H9 (cell line): Measurements from ENCODE around the gene OTOS. TPM values are rescaled to one million over a fixed set of nuclear protein-coding genes. Genes with fewer than 3 reads are reported as not detected.

Experiments
- DNase-seq: peaks from one replicate; pipeline ENCODE4 v3.0.0-alpha.2; 2017
- H2AFZ ChIP-seq: one replicate; pipeline ENCODE4 v1.6.1; 2013; ENCODE audit warnings: mild to moderate bottlenecking, low read length, control low read depth, moderate library complexity
- H2AK5ac ChIP-seq: 2 replicates; pipeline ENCODE4 v1.6.1; 2013; ENCODE audit warnings: low read length, control low read depth, mixed read lengths; ENCODE audit not compliant: insufficient read length
- H2BK120ac ChIP-seq: one replicate; pipeline ENCODE4 v1.6.1; 2013; ENCODE audit warnings: low read depth, mild to moderate bottlenecking, low read length, control low read depth, inconsistent platforms; ENCODE audit not compliant: poor library complexity, severe bottlenecking
- H2BK12ac ChIP-seq: 2 replicates; pipeline ENCODE4 v1.6.1; 2013; ENCODE audit warnings: low read length, control low read depth, mixed read lengths, low read depth; ENCODE audit not compliant: insufficient read length
- H2BK15ac ChIP-seq: 2 replicates; pipeline ENCODE4 v1.6.1; 2013; ENCODE audit warnings: low read depth, low read length, control low read depth
- H2BK20ac ChIP-seq: one replicate; pipeline ENCODE4 v1.6.1; 2013; ENCODE audit warnings: low read depth, mild to moderate bottlenecking, low read length, control low read depth, inconsistent platforms; ENCODE audit not compliant: poor library complexity, severe bottlenecking
- H2BK5ac ChIP-seq: 2 replicates; pipeline ENCODE4 v1.6.1; 2013; ENCODE audit warnings: low read length, control low read depth, mixed read lengths; ENCODE audit not compliant: insufficient read length
- H3K14ac ChIP-seq: 2 replicates; pipeline ENCODE4 v1.6.1; 2013; ENCODE audit warnings: low read length, control low read depth; ENCODE audit not compliant: insufficient read depth
- H3K18ac ChIP-seq: 2 replicates; pipeline ENCODE4 v1.6.1; 2013; ENCODE audit warnings: low read depth, mild to moderate bottlenecking, mixed read lengths, low read length, control low read depth; ENCODE audit not compliant: insufficient read length
- H3K23ac ChIP-seq: 2 replicates; pipeline ENCODE4 v1.6.1; 2013; ENCODE audit warnings: low read length, control low read depth, mixed read lengths, low read depth; ENCODE audit not compliant: insufficient read length
- H3K23me2 ChIP-seq: 2 replicates; pipeline ENCODE4 v1.6.1; 2013; ENCODE audit warnings: low read depth, mild to moderate bottlenecking, mixed read lengths, low read length, control low read depth; ENCODE audit not compliant: insufficient read length, poor library complexity, severe bottlenecking
- H3K27ac ChIP-seq: 2 replicates; pipeline ENCODE4 v1.5.1; 2013; ENCODE audit warnings: low read length, control low read depth, mixed read lengths, low read depth; ENCODE audit not compliant: insufficient read length
- H3K27me3 ChIP-seq: 2 replicates; pipeline ENCODE4 v1.6.1; 2013; ENCODE audit warnings: low read length, control low read depth, inconsistent platforms; ENCODE audit not compliant: insufficient read depth
- H3K4ac ChIP-seq: 2 replicates; pipeline ENCODE4 v1.6.1; 2013; ENCODE audit warnings: low read depth, mild to moderate bottlenecking, control low read depth, inconsistent platforms, low read length, moderate library complexity
- H3K4me1 ChIP-seq: 2 replicates; pipeline ENCODE4 v1.6.1; 2013; ENCODE audit warnings: low read length, control low read depth, inconsistent platforms; ENCODE audit not compliant: insufficient read depth
- H3K4me2 ChIP-seq: 2 replicates; pipeline ENCODE4 v1.6.1; 2013; ENCODE audit warnings: low read length, control low read depth, mixed read lengths; ENCODE audit not compliant: insufficient read length, insufficient read depth
- H3K56ac ChIP-seq: 2 replicates; pipeline ENCODE4 v1.6.1; 2013; ENCODE audit warnings: low read depth, mild to moderate bottlenecking, mixed read lengths, low read length, control low read depth; ENCODE audit not compliant: insufficient read length
- H3K79me1 ChIP-seq: 2 replicates; pipeline ENCODE4 v1.6.1; 2013; ENCODE audit warnings: low read depth, mild to moderate bottlenecking, moderate library complexity, low read length, control low read depth, inconsistent platforms; ENCODE audit not compliant: insufficient read depth, poor library complexity, severe bottlenecking
- H3K79me2 ChIP-seq: 2 replicates; pipeline ENCODE4 v1.6.1; 2013; ENCODE audit warnings: low read length, control low read depth, inconsistent platforms; ENCODE audit not compliant: insufficient read depth
- H3K9ac ChIP-seq: 2 replicates; pipeline ENCODE4 v1.6.1; 2013; ENCODE audit warnings: low read length, control low read depth, mixed read lengths; ENCODE audit not compliant: insufficient read length; ENCODE audit errors: extremely low read depth
- H3K9me3 ChIP-seq: one replicate; pipeline ENCODE4 v1.6.1; 2013; ENCODE audit warnings: low read depth, low read length, inconsistent platforms; ENCODE audit not compliant: control insufficient read depth
- H3T11ph ChIP-seq: one replicate; pipeline ENCODE4 v1.6.1; 2013; ENCODE audit warnings: mild to moderate bottlenecking, low read length, control low read depth, inconsistent platforms
- H4K20me1 ChIP-seq: one replicate; pipeline ENCODE4 v1.6.1; 2013; ENCODE audit not compliant: control insufficient read depth, insufficient read length, insufficient read depth
- H4K5ac ChIP-seq: 2 replicates; pipeline ENCODE4 v1.6.1; 2013; ENCODE audit warnings: low read depth, mild to moderate bottlenecking, mixed read lengths, low read length, control low read depth; ENCODE audit not compliant: insufficient read length
- H4K8ac ChIP-seq: replicated peaks from 2 replicates; pipeline ENCODE4 v1.6.1; 2013; ENCODE audit warnings: low read length, control low read depth, mixed read lengths, low read depth; ENCODE audit not compliant: insufficient read length
- H4K91ac ChIP-seq: 2 replicates; pipeline ENCODE4 v1.6.1; 2013; ENCODE audit warnings: low read depth, mild to moderate bottlenecking, moderate library complexity, mixed read lengths, low read length, control low read depth; ENCODE audit not compliant: insufficient read length
- H3K27ac Mint-ChIP-seq, 3 experiments: 2 replicates in 2 of 3; 3 replicates in 1 of 3; pipeline ENCODE4 v1.8.0; 2020 to 2021; ENCODE audit warnings: mixed read lengths in 3 of 3, mild to moderate bottlenecking in 1 of 3, moderate library complexity in 1 of 3
- H3K27me3 Mint-ChIP-seq: 2 replicates; pipeline ENCODE4 v1.8.0; 2021; ENCODE audit warnings: low read depth, mild to moderate bottlenecking, moderate library complexity, mixed read lengths
- H3K36me3 Mint-ChIP-seq, 3 experiments: 2 replicates in 2 of 3; 3 replicates in 1 of 3; pipeline ENCODE4 v1.8.0; 2020 to 2021; ENCODE audit warnings: low read depth in 3 of 3, mixed read lengths in 3 of 3; ENCODE audit not compliant: insufficient read depth in 1 of 3
- H3K4me1 Mint-ChIP-seq, 2 experiments: 2 replicates each; pipeline ENCODE4 v1.8.0; 2020; ENCODE audit warnings: mixed read lengths in 2 of 2
- H3K4me3 Mint-ChIP-seq, 2 experiments: 2 replicates in 1 of 2; 3 replicates in 1 of 2; pipeline ENCODE4 v1.8.0; 2020 to 2021; ENCODE audit warnings: mild to moderate bottlenecking in 2 of 2, mixed read lengths in 2 of 2, moderate library complexity in 1 of 2
- H3K9me3 Mint-ChIP-seq, 2 experiments: 2 replicates in 1 of 2; 3 replicates in 1 of 2; pipeline ENCODE4 v1.8.0; 2020; ENCODE audit warnings: mild to moderate bottlenecking in 2 of 2, mixed read lengths in 2 of 2, moderate library complexity in 1 of 2
- WGBS: extraction: QIAGEN DNeasy Blood & Tissue Kit; methylation state at CpG from one replicate; pipeline ENCODE4 v1.1.7; 2013; ENCODE audit warnings: missing lambda C conversion rate, low lambda C conversion rate, mixed read lengths; ENCODE audit not compliant: insufficient read length; ENCODE audit errors: extremely low coverage; 5-methylcytosine and 5-hydroxymethylcytosine counted together
- total RNA-seq: library from RNA; stranded (reverse); gene quantifications from 2 replicates; pipeline ENCODE4 v1.2.1, GENCODE V29; 2021
- TF ChIP-seq, protein P1 (sequence below): fragments of 200-600 bp; sonication (generic); conservative IDR thresholded peaks from 3 replicates; pipeline ENCODE4 v1.8.0; 2021; ENCODE audit warnings: antibody characterized with exemption, mild to moderate bottlenecking

The OTOS gene
- total RNA-seq, 1 experiment from 2014 or later: not detected

- Histone ChIP-seq H3K14ac (no peak overlapping the region; the same call in 1 of the 2 replicates), H3K23ac (no peak overlapping the region), H4K91ac (no peak overlapping the region), H2AFZ (no peak overlapping the region), H3K9me3 (no peaks in the 10 kb centered on the region), H2BK15ac (no peak overlapping the region), H4K5ac (no peak overlapping the region), H3K4me2 (no peak overlapping the region), H3K79me2 (no peaks in the 10 kb centered on the region), H2BK120ac (no peak overlapping the region), H3K27ac (no peak overlapping the region), H4K20me1 (no peaks in the 10 kb centered on the region), H3K4me1 (peaks cover 4% of the 10 kb centered on the region; the same call in 1 of the 2 replicates), H2AK5ac (no peak overlapping the region), H3K27me3 (no peaks in the 10 kb centered on the region), H3K4ac (no peak overlapping the region), H2BK12ac (no peak overlapping the region), H3K23me2 (no peaks in the 10 kb centered on the region), H4K8ac (no peak overlapping the region), H2BK20ac (no peak overlapping the region), H3T11ph (no peak overlapping the region), H3K56ac (no peak overlapping the region), H3K18ac (no peak overlapping the region), H2BK5ac (no peak overlapping the region), H3K79me1 (no peaks in the 10 kb centered on the region), H3K9ac (no peak overlapping the region)
- no CpG with 5 or more reads among the region's 5 CpGs for WGBS
- DNase-seq: peak; percentile 46
- TF ChIP-seq, protein P1, sequence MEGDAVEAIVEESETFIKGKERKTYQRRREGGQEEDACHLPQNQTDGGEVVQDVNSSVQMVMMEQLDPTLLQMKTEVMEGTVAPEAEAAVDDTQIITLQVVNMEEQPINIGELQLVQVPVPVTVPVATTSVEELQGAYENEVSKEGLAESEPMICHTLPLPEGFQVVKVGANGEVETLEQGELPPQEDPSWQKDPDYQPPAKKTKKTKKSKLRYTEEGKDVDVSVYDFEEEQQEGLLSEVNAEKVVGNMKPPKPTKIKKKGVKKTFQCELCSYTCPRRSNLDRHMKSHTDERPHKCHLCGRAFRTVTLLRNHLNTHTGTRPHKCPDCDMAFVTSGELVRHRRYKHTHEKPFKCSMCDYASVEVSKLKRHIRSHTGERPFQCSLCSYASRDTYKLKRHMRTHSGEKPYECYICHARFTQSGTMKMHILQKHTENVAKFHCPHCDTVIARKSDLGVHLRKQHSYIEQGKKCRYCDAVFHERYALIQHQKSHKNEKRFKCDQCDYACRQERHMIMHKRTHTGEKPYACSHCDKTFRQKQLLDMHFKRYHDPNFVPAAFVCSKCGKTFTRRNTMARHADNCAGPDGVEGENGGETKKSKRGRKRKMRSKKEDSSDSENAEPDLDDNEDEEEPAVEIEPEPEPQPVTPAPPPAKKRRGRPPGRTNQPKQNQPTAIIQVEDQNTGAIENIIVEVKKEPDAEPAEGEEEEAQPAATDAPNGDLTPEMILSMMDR: no peak
- Mint-ChIP-seq H3K4me3 (no peak overlapping the region), H3K27me3 (peaks cover 15% of the 10 kb centered on the region), H3K4me1 (peaks cover 9 to 19% of the 10 kb centered on the region in 2 experiments), H3K36me3 (peaks cover 0 to 3% (median 0%) of the 10 kb centered on the region in 3 experiments; a peak in 1 of 7 replicates), H3K9me3 (peaks cover 0 to 9% of the 10 kb centered on the region in 2 experiments; a peak in 2 of 5 replicates), H3K27ac (peak overlapping the region in 1 of 3 experiments; percentile 73; a peak in 1 of 7 replicates)
Measured at GRCh38 chr2:240112914-240113690, 27.4 kb downstream of the OTOS start.
